Caco-2 (cell line): ENCODE results near the gene CKMT1B. TPM values are rescaled to one million over a fixed set of nuclear protein-coding genes. Genes with fewer than 3 reads are reported as not detected.
"Not testable (repeated sequence)": the region's sequence is repeated elsewhere in the genome, so short reads cannot be mapped to it uniquely, and the experiment has no call there.

Experiments used
- BruUV-seq: library from RNA; stranded (reverse); fragments of 400-500 nt; replicated peaks from 2 replicates; lab custom pipeline; 2021; lab: Mats Ljungman, UMichigan
- CTCF ChIA-PET: fragments of 300-600 bp; sonication (Branson Sonifier 250); formaldehyde crosslinking; loops from one replicate; lab custom pipeline; 2022; ENCODE audit warnings: antibody characterized with exemption; lab: Charles Lee
- POLR2A ChIA-PET: fragments of 300-600 bp; sonication (Branson Sonifier 250); formaldehyde crosslinking; loops from one replicate; lab custom pipeline; 2022; ENCODE audit warnings: antibody characterized with exemption; lab: Charles Lee
- DNase-seq, 2 experiments: peaks; one replicate each; pipeline versions ENCODE4 v3.0.0 to v3.0.0-alpha.2; 2020 to 2022
- H3K27me3 ChIP-seq: replicated peaks from 2 replicates; pipeline ENCODE4 v1.6.0; 2011; ENCODE audit warnings: low read length; ENCODE audit not compliant: control insufficient read depth, insufficient read depth
- H3K36me3 ChIP-seq: 2 replicates; pipeline ENCODE4 v1.5.1; 2011; ENCODE audit warnings: low read length; ENCODE audit not compliant: control insufficient read depth, insufficient read depth
- H3K4me1 ChIP-seq: fragments of 250-450 bp; sonication (Bioruptor Pico); 2 replicates; pipeline ENCODE4 v1.5.1; 2020; ENCODE audit warnings: mild to moderate bottlenecking
- H3K4me3 ChIP-seq: 2 replicates; pipeline ENCODE4 v1.5.1; 2011; ENCODE audit warnings: low read depth, mild to moderate bottlenecking, control low read depth, low read length
- H3K9me3 ChIP-seq: fragments of 250-450 bp; sonication (Bioruptor Pico); 2 replicates; pipeline ENCODE4 v1.5.1; 2020; ENCODE audit warnings: mild to moderate bottlenecking, moderate library complexity
- H3K27ac Mint-ChIP-seq: one replicate; pipeline ENCODE4 v1.8.0; 2022; ENCODE audit warnings: mixed read lengths; ENCODE audit not compliant: unreplicated experiment
- H3K27me3 Mint-ChIP-seq: one replicate; pipeline ENCODE4 v1.8.0; 2022; ENCODE audit warnings: mixed read lengths; ENCODE audit not compliant: insufficient read depth, unreplicated experiment
- H3K36me3 Mint-ChIP-seq: one replicate; pipeline ENCODE4 v1.8.0; 2022; ENCODE audit warnings: mild to moderate bottlenecking, mixed read lengths; ENCODE audit not compliant: insufficient read depth, unreplicated experiment
- H3K4me1 Mint-ChIP-seq: one replicate; pipeline ENCODE4 v1.8.0; 2022; ENCODE audit warnings: low read depth, mixed read lengths; ENCODE audit not compliant: unreplicated experiment
- H3K4me3 Mint-ChIP-seq: one replicate; pipeline ENCODE4 v1.8.0; 2022; ENCODE audit warnings: mild to moderate bottlenecking, moderate library complexity, mixed read lengths; ENCODE audit not compliant: unreplicated experiment
- H3K9me3 Mint-ChIP-seq: one replicate; pipeline ENCODE4 v1.8.0; 2022; ENCODE audit warnings: mixed read lengths; ENCODE audit not compliant: unreplicated experiment
- intact Hi-C: fragments of 100-400 bp; cut with micrococcal nuclease; formaldehyde crosslinking; loops from one replicate; pipeline ENCODE4 v1.10.0; 2022; ENCODE audit not compliant: unreplicated experiment
- total RNA-seq: library from RNA; stranded (reverse); gene quantifications from 2 replicates; pipeline ENCODE4 v1.2.3, GENCODE V29; 2022

Gene CKMT1B
- total RNA-seq, 1 experiment from 2014 or later, result 1.6 TPM

GRCh38 chr15:43592841-43593240 lies 986 bp upstream of the CKMT1B start:
- POLR2A ChIA-PET, H3K4me3 Mint-ChIP-seq, H3K4me1 ChIP-seq, H3K36me3 Mint-ChIP-seq, H3K27me3 Mint-ChIP-seq, H3K4me3 ChIP-seq, H3K4me1 Mint-ChIP-seq, H3K27ac Mint-ChIP-seq, DNase-seq, H3K36me3 ChIP-seq, H3K9me3 Mint-ChIP-seq, BruUV-seq, CTCF ChIA-PET, intact Hi-C loops, H3K27me3 ChIP-seq, H3K9me3 ChIP-seq: not testable (repeated sequence)

GRCh38 chr15:43599131-43599530 lies 5.3 kb downstream of the CKMT1B start:
- H3K4me3 ChIP-seq, BruUV-seq, POLR2A ChIA-PET, DNase-seq, H3K4me1 Mint-ChIP-seq, H3K9me3 ChIP-seq, CTCF ChIA-PET, intact Hi-C loops, H3K36me3 Mint-ChIP-seq, H3K36me3 ChIP-seq, H3K27me3 ChIP-seq, H3K27ac Mint-ChIP-seq, H3K4me1 ChIP-seq, H3K27me3 Mint-ChIP-seq, H3K4me3 Mint-ChIP-seq, H3K9me3 Mint-ChIP-seq: not testable (repeated sequence)

GRCh38 chr15:43600200-43600599 lies 6.4 kb downstream of the CKMT1B start:
- H3K9me3 ChIP-seq, H3K4me3 ChIP-seq, H3K36me3 Mint-ChIP-seq, H3K4me1 Mint-ChIP-seq, BruUV-seq, H3K36me3 ChIP-seq, H3K9me3 Mint-ChIP-seq, POLR2A ChIA-PET, H3K27me3 ChIP-seq, DNase-seq, H3K27ac Mint-ChIP-seq, H3K4me3 Mint-ChIP-seq, H3K27me3 Mint-ChIP-seq, intact Hi-C loops, CTCF ChIA-PET, H3K4me1 ChIP-seq: not testable (repeated sequence)

GRCh38 chr15:43602233-43602632 lies 8.4 kb downstream of the CKMT1B start:
- H3K4me3 ChIP-seq, H3K27me3 Mint-ChIP-seq, H3K4me1 Mint-ChIP-seq, POLR2A ChIA-PET, BruUV-seq, H3K9me3 Mint-ChIP-seq, H3K27ac Mint-ChIP-seq, H3K27me3 ChIP-seq, DNase-seq, H3K4me1 ChIP-seq, H3K36me3 Mint-ChIP-seq, H3K4me3 Mint-ChIP-seq, CTCF ChIA-PET, intact Hi-C loops, H3K36me3 ChIP-seq, H3K9me3 ChIP-seq: not testable (repeated sequence)

- BruUV-seq, DNase-seq, H3K36me3 Mint-ChIP-seq, H3K27me3 ChIP-seq, H3K9me3 ChIP-seq, POLR2A ChIA-PET, H3K36me3 ChIP-seq, H3K4me1 Mint-ChIP-seq, intact Hi-C loops, H3K4me3 Mint-ChIP-seq, CTCF ChIA-PET, H3K27ac Mint-ChIP-seq, H3K4me1 ChIP-seq, H3K27me3 Mint-ChIP-seq, H3K4me3 ChIP-seq, H3K9me3 Mint-ChIP-seq: not testable (repeated sequence)
These were observed 23.9 kb downstream of the CKMT1B start for GRCh38 chr15:43617750-43618149.

- H3K9me3 Mint-ChIP-seq, intact Hi-C loops: not testable (repeated sequence)
These were observed 24.9 kb downstream of the CKMT1B start, which contains the start of gene STRC for GRCh38 chr15:43618700-43619099. Gene STRC, minus strand, starts transcription at chr15:43618800. Its CDS starts 78 bp downstream, at chr15:43618722.

GRCh38 chr15:43622068-43622799 lies 28.4 kb downstream of the CKMT1B start:
- H3K36me3 Mint-ChIP-seq, H3K4me3 ChIP-seq, H3K4me3 Mint-ChIP-seq, DNase-seq, H3K27ac Mint-ChIP-seq, intact Hi-C loops, BruUV-seq, CTCF ChIA-PET, H3K9me3 Mint-ChIP-seq, H3K4me1 Mint-ChIP-seq, H3K4me1 ChIP-seq, H3K27me3 Mint-ChIP-seq, H3K36me3 ChIP-seq, POLR2A ChIA-PET, H3K27me3 ChIP-seq, H3K9me3 ChIP-seq: not testable (repeated sequence)

More at GRCh38 chr15:43618700-43619099, 24.9 kb downstream of the CKMT1B start, which contains the start of gene STRC:
- CTCF ChIA-PET, H3K27me3 ChIP-seq, H3K27me3 Mint-ChIP-seq, H3K4me1 ChIP-seq, H3K36me3 ChIP-seq, H3K4me3 ChIP-seq, H3K9me3 ChIP-seq, DNase-seq, H3K4me1 Mint-ChIP-seq, H3K4me3 Mint-ChIP-seq, BruUV-seq, H3K27ac Mint-ChIP-seq, H3K36me3 Mint-ChIP-seq, POLR2A ChIA-PET: not testable (repeated sequence)
